ACC112 (cell line): Measurements from ENCODE around the gene PTPRG.

Experiments
- H2AFZ ChIP-seq: fragments of 200-600 bp; sonication (generic); one replicate; pipeline ENCODE4 v1.6.0; 2017; ENCODE audit warnings: antibody characterized with exemption, low read length; ENCODE audit not compliant: unreplicated experiment
- H3K27ac ChIP-seq: fragments of 200-600 bp; sonication (generic); 2 replicates; pipeline ENCODE4 v1.5.1; 2014; ENCODE audit warnings: low read depth, mild to moderate bottlenecking, antibody characterized with exemption, low read length, moderate library complexity
- H3K27me3 ChIP-seq: fragments of 200-600 bp; sonication (generic); 2 replicates; pipeline ENCODE4 v1.6.1; 2014; ENCODE audit warnings: mild to moderate bottlenecking, antibody characterized with exemption, low read length, moderate library complexity, mixed read lengths; ENCODE audit not compliant: insufficient read depth
- H3K36me3 ChIP-seq: fragments of 200-600 bp; sonication (generic); 2 replicates; pipeline ENCODE4 v1.6.1; 2016; ENCODE audit warnings: mild to moderate bottlenecking, antibody characterized with exemption, low read length, moderate library complexity, mixed read lengths; ENCODE audit not compliant: insufficient read depth
- H3K4me1 ChIP-seq: fragments of 200-600 bp; sonication (generic); one replicate; pipeline ENCODE4 v1.6.1; 2016; ENCODE audit warnings: low read length, mixed read lengths; ENCODE audit not compliant: insufficient read depth, unreplicated experiment, control insufficient read depth
- H3K4me3 ChIP-seq: fragments of 200-600 bp; sonication (generic); 2 replicates; pipeline ENCODE4 v1.5.1; 2014; ENCODE audit warnings: mild to moderate bottlenecking, low read depth, low read length
- H3K79me2 ChIP-seq: fragments of 200-600 bp; sonication (generic); one replicate; pipeline ENCODE4 v1.6.0; 2016; ENCODE audit warnings: low read length; ENCODE audit not compliant: control insufficient read depth, unreplicated experiment, insufficient read depth

Gene PTPRG

GRCh38 chr3:62249855-62250543 is 688.6 kb downstream of the PTPRG start:
- no peak overlapping the region for H3K27ac ChIP-seq
- H3K4me3 ChIP-seq, result no peak overlapping the region
- H2AFZ ChIP-seq, result no peak overlapping the region
- H3K27me3 ChIP-seq, result no peaks in the 10 kb centered on the region
- no peaks in the 10 kb centered on the region for H3K4me1 ChIP-seq
- H3K79me2 ChIP-seq, result no peaks in the 10 kb centered on the region
- no peaks in the 10 kb centered on the region for H3K36me3 ChIP-seq

GRCh38 chr3:62252438-62253157 is 691.2 kb downstream of the PTPRG start:
- no peaks in the 10 kb centered on the region for H3K27me3 ChIP-seq
- no peak overlapping the region for H3K4me3 ChIP-seq
- no peaks in the 10 kb centered on the region for H3K79me2 ChIP-seq
- H3K36me3 ChIP-seq, result no peaks in the 10 kb centered on the region
- H2AFZ ChIP-seq, result no peak overlapping the region
- no peak overlapping the region for H3K27ac ChIP-seq
- H3K4me1 ChIP-seq, result no peaks in the 10 kb centered on the region

GRCh38 chr3:62253971-62254370 is 692.6 kb downstream of the PTPRG start:
- H3K27me3 ChIP-seq, result no peaks in the 10 kb centered on the region
- H3K79me2 ChIP-seq, result no peaks in the 10 kb centered on the region
- H2AFZ ChIP-seq, result no peak overlapping the region
- no peak overlapping the region for H3K4me3 ChIP-seq
- H3K4me1 ChIP-seq, result no peaks in the 10 kb centered on the region
- H3K27ac ChIP-seq, result no peak overlapping the region
- no peaks in the 10 kb centered on the region for H3K36me3 ChIP-seq

DNA sequence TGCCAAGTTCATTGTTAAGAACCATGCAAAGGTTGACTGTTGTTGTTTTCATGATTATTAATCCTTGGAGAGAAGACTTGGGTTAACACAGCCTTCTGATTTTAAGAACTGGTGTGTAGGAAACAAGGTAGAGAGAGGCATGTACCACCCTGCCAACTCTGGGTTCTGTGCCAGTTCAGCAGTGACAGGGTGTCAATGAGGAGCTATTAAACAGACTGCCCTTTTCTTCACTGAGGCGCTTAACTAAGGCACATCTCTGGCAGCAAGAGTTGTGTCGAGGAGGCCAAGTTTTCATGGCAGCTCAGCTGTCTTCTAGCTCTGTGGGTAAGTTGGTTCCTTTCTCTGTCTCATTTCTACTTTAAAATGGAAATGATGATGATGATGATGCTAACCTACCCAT is 694.4 kb downstream of the PTPRG start:
- Histone ChIP-seq H3K36me3 (no peaks in the 10 kb centered on the region), H3K27me3 (no peaks in the 10 kb centered on the region), H3K27ac (no peak overlapping the region), H2AFZ (no peak overlapping the region), H3K4me1 (no peaks in the 10 kb centered on the region), H3K79me2 (no peaks in the 10 kb centered on the region), H3K4me3 (no peak overlapping the region)

DNA sequence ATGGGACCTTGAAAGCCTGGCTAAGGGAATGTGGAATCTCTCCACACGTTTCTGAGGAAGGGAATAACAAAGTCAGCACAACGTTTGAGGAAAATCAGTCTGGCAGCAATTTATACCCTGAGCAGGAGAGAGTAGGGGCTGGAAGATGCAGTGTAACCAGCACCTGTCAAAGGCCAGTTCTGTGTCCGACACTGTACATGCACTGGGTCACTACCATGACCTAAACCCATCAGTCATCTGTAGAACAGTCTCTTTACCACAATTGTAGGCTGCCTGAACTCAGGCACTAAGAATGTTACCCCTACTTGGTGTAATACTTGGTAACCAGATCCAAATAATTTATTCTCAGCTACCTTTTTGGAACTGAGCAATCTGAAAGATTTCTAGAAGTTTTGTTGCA is 698.6 kb downstream of the PTPRG start:
- Histone ChIP-seq H2AFZ (no peak overlapping the region), H3K79me2 (no peaks in the 10 kb centered on the region), H3K4me1 (no peaks in the 10 kb centered on the region), H3K36me3 (peaks cover 3% of the 10 kb centered on the region; the same call in 1 of the 2 replicates), H3K27me3 (no peaks in the 10 kb centered on the region), H3K4me3 (no peak overlapping the region), H3K27ac (no peak overlapping the region)

DNA sequence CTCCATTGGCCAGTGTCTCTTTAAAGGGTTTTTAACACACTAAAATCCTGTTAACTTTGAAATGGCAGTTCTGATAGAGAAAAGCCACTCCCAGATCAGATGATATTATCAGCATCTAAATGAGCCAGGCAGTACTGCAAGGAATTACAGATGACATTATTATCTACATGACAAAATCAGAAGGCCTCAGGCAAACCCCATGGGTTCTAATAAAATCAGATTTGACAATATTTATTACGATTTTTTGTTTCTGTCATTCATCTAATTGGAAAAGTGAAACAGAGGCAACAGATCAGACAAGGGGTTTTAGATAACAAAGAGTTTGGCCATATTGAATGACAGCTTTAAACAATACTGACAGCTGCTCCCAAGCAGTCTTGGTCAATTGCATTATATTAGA is 699.3 kb downstream of the PTPRG start:
- Histone ChIP-seq H3K4me3 (no peak overlapping the region), H2AFZ (no peak overlapping the region), H3K27me3 (no peaks in the 10 kb centered on the region), H3K36me3 (peaks cover 3% of the 10 kb centered on the region; the same call in 1 of the 2 replicates), H3K4me1 (no peaks in the 10 kb centered on the region), H3K79me2 (no peaks in the 10 kb centered on the region), H3K27ac (no peak overlapping the region)

- Histone ChIP-seq H2AFZ (no peak overlapping the region), H3K79me2 (no peaks in the 10 kb centered on the region), H3K27ac (no peak overlapping the region), H3K27me3 (no peaks in the 10 kb centered on the region), H3K36me3 (peaks cover 3% of the 10 kb centered on the region; the same call in 1 of the 2 replicates), H3K4me3 (no peak overlapping the region), H3K4me1 (no peaks in the 10 kb centered on the region)
These were observed 699.8 kb downstream of the PTPRG start for GRCh38 chr3:62261121-62261520.

- Histone ChIP-seq H3K79me2 (no peaks in the 10 kb centered on the region), H3K27me3 (no peaks in the 10 kb centered on the region), H2AFZ (no peak overlapping the region), H3K27ac (no peak overlapping the region), H3K4me1 (no peaks in the 10 kb centered on the region), H3K36me3 (peaks cover 3% of the 10 kb centered on the region; the same call in 1 of the 2 replicates), H3K4me3 (no peak overlapping the region)
These were observed 700.4 kb downstream of the PTPRG start for GRCh38 chr3:62261736-62262135.

GRCh38 chr3:62265528-62265927 is 704.2 kb downstream of the PTPRG start:
- H2AFZ ChIP-seq, result no peak overlapping the region
- no peaks in the 10 kb centered on the region for H3K4me1 ChIP-seq
- H3K36me3 ChIP-seq, result peaks cover 3% of the 10 kb centered on the region; the same call in 1 of the 2 replicates
- no peak overlapping the region for H3K4me3 ChIP-seq
- no peak overlapping the region for H3K27ac ChIP-seq
- no peaks in the 10 kb centered on the region for H3K79me2 ChIP-seq
- no peaks in the 10 kb centered on the region for H3K27me3 ChIP-seq

DNA sequence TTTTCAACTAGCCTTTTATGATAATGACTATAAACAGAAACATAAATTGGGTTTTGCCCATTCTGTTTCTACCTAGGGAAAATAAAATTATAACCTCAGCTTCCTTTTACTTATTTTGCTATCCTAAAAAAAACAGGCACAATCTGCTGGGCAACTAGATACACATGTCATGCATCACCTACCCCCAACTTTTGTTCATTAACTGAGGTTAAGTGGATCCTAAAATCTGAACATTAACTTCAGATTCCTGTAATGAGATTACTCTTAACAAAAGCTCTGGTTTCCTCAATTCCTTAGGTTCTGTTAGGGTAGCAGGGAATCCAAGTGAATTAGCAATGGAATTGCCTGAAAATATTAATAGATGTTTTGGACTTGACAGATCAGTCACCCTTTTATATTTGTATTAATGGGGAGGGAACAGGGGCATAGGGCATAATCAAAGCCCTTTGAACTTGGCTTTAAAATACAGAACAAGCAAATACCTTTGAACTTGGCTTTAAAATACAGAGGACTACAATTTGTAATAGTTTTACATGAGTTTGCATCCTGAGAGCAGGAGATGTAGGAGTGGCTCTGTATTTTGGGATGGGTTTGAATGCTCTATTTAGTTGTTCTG is 705.4 kb downstream of the PTPRG start:
- Histone ChIP-seq H3K79me2 (no peaks in the 10 kb centered on the region), H2AFZ (no peak overlapping the region), H3K36me3 (peaks cover 3% of the 10 kb centered on the region; the same call in 1 of the 2 replicates), H3K4me1 (no peaks in the 10 kb centered on the region), H3K27me3 (no peaks in the 10 kb centered on the region), H3K4me3 (no peak overlapping the region), H3K27ac (no peak overlapping the region)
